ENCODE data around the gene CPSF3.

The CPSF3 gene

DNA sequence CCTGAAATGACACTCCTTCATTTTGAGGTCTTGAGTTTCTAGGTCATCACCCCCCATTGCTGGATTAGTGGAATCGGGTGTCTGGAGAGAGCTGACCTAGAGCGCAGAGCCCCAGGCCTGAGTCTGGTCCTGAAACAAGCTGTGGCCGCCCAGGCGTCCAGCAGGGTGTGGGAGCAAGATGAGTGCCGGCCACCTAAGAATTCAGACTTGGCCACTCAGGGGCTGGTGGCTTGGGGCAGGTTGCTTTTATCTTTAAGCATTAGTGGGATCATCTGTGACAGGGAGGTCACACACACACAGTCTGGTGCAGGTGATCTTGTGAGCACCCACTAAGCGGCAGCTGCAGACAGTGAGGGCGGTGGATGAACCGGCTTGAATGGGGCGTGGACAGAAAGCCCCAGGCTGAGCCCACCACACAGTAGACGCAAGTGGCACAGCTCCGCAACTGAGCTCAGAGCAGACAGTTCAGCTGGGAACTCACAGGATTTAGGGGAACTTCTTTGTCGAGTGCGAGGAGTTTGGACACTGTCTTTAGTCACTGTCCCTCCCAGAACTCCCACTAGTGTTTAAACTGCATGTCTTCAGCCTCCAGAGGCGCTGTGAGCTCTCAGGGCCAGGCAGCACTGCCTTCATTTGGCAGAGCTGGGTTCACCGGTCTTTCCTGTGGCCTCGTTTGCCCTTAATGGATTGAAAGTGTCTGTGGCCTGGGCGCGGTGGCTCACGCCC, 21.6 kb upstream of the CPSF3 start:
- no peak for DNase-seq (ENCODE audit: low spot score)
- TF ChIP-seq, protein P1, sequence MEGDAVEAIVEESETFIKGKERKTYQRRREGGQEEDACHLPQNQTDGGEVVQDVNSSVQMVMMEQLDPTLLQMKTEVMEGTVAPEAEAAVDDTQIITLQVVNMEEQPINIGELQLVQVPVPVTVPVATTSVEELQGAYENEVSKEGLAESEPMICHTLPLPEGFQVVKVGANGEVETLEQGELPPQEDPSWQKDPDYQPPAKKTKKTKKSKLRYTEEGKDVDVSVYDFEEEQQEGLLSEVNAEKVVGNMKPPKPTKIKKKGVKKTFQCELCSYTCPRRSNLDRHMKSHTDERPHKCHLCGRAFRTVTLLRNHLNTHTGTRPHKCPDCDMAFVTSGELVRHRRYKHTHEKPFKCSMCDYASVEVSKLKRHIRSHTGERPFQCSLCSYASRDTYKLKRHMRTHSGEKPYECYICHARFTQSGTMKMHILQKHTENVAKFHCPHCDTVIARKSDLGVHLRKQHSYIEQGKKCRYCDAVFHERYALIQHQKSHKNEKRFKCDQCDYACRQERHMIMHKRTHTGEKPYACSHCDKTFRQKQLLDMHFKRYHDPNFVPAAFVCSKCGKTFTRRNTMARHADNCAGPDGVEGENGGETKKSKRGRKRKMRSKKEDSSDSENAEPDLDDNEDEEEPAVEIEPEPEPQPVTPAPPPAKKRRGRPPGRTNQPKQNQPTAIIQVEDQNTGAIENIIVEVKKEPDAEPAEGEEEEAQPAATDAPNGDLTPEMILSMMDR (IDR thresholded peaks at IDR 0.05; ENCODE audit: borderline replicate concordance, control extremely low read depth, extremely low read depth, insufficient read depth, missing control alignments) = no peak
- in situ Hi-C loops (cut with MboI; ENCODE audit: low sequenced_read_pairs, unreplicated experiment) = no loop called here

- in situ Hi-C loops (cut with MboI; ENCODE audit: low sequenced_read_pairs, unreplicated experiment) = no loop called here
- DNase-seq (ENCODE audit: low spot score) = no peak
- TF ChIP-seq, protein P1 (IDR thresholded peaks at IDR 0.05; ENCODE audit: borderline replicate concordance, control extremely low read depth, extremely low read depth, insufficient read depth, missing control alignments) = no peak
Measured at GRCh38 chr2:9403924-9404323, 19.5 kb upstream of the CPSF3 start.

DNA sequence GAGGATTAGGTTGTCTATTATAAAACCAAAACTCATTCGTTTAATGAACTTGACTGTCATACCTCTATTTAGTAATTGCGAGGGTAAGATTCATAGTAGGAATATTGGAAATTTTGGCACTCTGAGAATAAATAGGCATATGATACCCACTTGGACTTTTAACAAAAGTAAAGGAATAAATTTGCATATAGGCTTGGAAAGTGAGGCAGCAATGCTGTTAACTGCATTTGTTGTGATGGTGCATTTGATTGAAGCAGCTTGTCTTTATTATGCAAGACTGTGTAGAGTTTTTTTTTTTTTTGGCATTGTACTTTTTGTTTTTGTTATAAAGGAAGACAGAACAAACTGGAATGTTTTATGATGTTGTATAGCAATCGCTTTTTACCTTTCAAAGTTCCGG, 19.0 kb upstream of the CPSF3 start:
- DNase-seq (ENCODE audit: low spot score) = no peak
- in situ Hi-C loops (cut with MboI; ENCODE audit: low sequenced_read_pairs, unreplicated experiment) = no loop called here

GRCh38 chr2:9405636-9406035, 17.8 kb upstream of the CPSF3 start:
- TF ChIP-seq, protein P1 (IDR thresholded peaks at IDR 0.05; ENCODE audit: borderline replicate concordance, control extremely low read depth, extremely low read depth, insufficient read depth, missing control alignments) = no peak
- DNase-seq (ENCODE audit: low spot score) = no peak
- in situ Hi-C loops (cut with MboI; ENCODE audit: low sequenced_read_pairs, unreplicated experiment) = no loop called here

More for the DNA sequence above, 19.0 kb upstream of the CPSF3 start:
- TF ChIP-seq, protein P1 (IDR thresholded peaks at IDR 0.05; ENCODE audit: borderline replicate concordance, control extremely low read depth, extremely low read depth, insufficient read depth, missing control alignments) = no peak

GRCh38 chr2:9406529-9407362, 16.7 kb upstream of the CPSF3 start:
- in situ Hi-C loops (cut with MboI; ENCODE audit: low sequenced_read_pairs, unreplicated experiment) = no loop called here
- DNase-seq (ENCODE audit: low spot score) = no peak
- TF ChIP-seq, protein P1 (IDR thresholded peaks at IDR 0.05; ENCODE audit: borderline replicate concordance, control extremely low read depth, extremely low read depth, insufficient read depth, missing control alignments) = no peak

DNA sequence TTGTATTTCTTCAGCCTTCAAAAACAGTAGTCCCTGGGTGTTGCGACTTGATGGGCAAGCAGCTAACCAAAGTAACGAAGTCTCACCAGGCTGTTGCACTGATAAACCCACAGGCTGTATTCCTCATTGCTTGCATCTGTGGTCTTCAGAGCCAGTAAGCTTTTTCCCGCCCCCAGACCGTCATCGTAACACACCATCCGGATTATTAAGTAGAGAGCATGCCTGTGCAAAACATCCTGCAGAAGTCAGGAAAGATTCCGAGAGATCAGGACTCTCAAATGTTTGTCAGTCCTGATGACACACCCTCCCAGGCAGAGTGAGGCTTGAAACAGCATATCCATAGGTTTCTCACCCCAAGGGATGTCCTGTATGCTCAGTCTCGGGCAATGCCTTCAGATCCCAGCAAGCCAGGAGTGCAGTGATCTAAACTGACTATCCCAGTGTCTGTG, 16.1 kb upstream of the CPSF3 start:
- no peak for DNase-seq (ENCODE audit: low spot score)
- in situ Hi-C loops (cut with MboI; ENCODE audit: low sequenced_read_pairs, unreplicated experiment) = no loop called here
- TF ChIP-seq, protein P1 (IDR thresholded peaks at IDR 0.05; ENCODE audit: borderline replicate concordance, control extremely low read depth, extremely low read depth, insufficient read depth, missing control alignments) = no peak

Data from GM13976 (cell line).